K562 (cell line): Measurements from ENCODE around the gene COPE. TPM values are rescaled to one million over a fixed set of nuclear protein-coding genes. Genes with fewer than 3 reads are reported as not detected.
A peak's percentile ranks its signal among the peaks of the same experiment; 100 is the strongest.

ENCODE experiments used
- ATAC-seq: fragments of 200-7000 bp; cut with Tn5 transposase; 3 replicates; pipeline ENCODE4 v1.9.1; 2020; ENCODE audit warnings: moderate library complexity
- BruUV-seq: library from RNA; stranded (reverse); fragments of 400-500 nt; replicated peaks from 2 replicates; lab custom pipeline; 2021; lab: Mats Ljungman, UMichigan
- CTCF ChIA-PET: fragments of 300-600 bp; formaldehyde crosslinking; extraction: SDS; loops from one replicate; lab custom pipeline; 2021; ENCODE audit warnings: low intra/inter-chr PET ratio; lab: Yijun Ruan, JAX
- POLR2A ChIA-PET: fragments of 300-600, 350-650 bp; sonication (Branson Sonifier 250); formaldehyde crosslinking; extraction: SDS; loops from one replicate; lab custom pipeline; 2021; ENCODE audit warnings: antibody characterized with exemption, inconsistent platforms; lab: Yijun Ruan, JAX
- DNase-seq, 4 experiments: peaks; one replicate each; pipeline versions ENCODE4 v3.0.0 to v3.0.0-alpha.2; 2011 to 2018; ENCODE audit warnings: low spot score in 3 of 4, mixed read lengths in 3 of 4; ENCODE audit errors: extremely low read depth in 1 of 4
- FAIRE-seq: peaks from 2 replicates; lab custom pipeline; 2011; peaks lifted over from hg19 to GRCh38; lab: Jason Lieb, UNC
- H2AFZ ChIP-seq: 2 replicates; pipeline ENCODE4 v1.6.0; 2011; ENCODE audit warnings: low read depth, low read length, control low read depth, inconsistent platforms
- H3K27ac ChIP-seq: fragments of 200-600 bp; 3 replicates; pipeline ENCODE4 v1.8.0; 2011; ENCODE audit warnings: low read depth, mild to moderate bottlenecking, control low read depth, inconsistent platforms, low read length, moderate library complexity, mixed read lengths; ENCODE audit errors: extremely low read depth
- H3K27me3 ChIP-seq, 2 experiments: fragments of 300-600 bp in 1 of 2; 2 replicates in 1 of 2; 3 replicates in 1 of 2; pipeline versions ENCODE4 v1.6.0 to v1.8.0; 2011; ENCODE audit warnings: inconsistent platforms in 2 of 2, low read length in 2 of 2, mild to moderate bottlenecking in 1 of 2, mixed read lengths in 1 of 2, moderate library complexity in 1 of 2; ENCODE audit not compliant: control insufficient read depth in 2 of 2, insufficient read depth in 2 of 2
- H3K36me3 ChIP-seq: fragments of 300-600 bp; 3 replicates; pipeline ENCODE4 v1.8.0; 2011; ENCODE audit warnings: mild to moderate bottlenecking, low read length, inconsistent platforms; ENCODE audit not compliant: control insufficient read depth, insufficient read depth
- H3K4me1 ChIP-seq, 2 experiments: fragments of 200-600 bp in 1 of 2; replicated peaks in 1 of 2; 2 replicates in 1 of 2; 3 replicates in 1 of 2; pipeline versions ENCODE4 v1.5.1 to v1.8.0; 2011; ENCODE audit warnings: inconsistent platforms in 2 of 2, low read length in 2 of 2, mild to moderate bottlenecking in 1 of 2, mixed read lengths in 1 of 2, moderate library complexity in 1 of 2; ENCODE audit not compliant: control insufficient read depth in 2 of 2, insufficient read depth in 2 of 2
- H3K4me2 ChIP-seq: 2 replicates; pipeline ENCODE4 v1.6.1; 2011; ENCODE audit warnings: low read length, control low read depth, inconsistent platforms, mixed read lengths; ENCODE audit not compliant: insufficient read depth
- H3K4me3 ChIP-seq: fragments of 200-600 bp; sonication (generic), shearing (Covaris generic); 2 replicates; pipeline ENCODE4 v1.5.1; 2016; ENCODE audit warnings: control low read depth, inconsistent platforms
- H3K79me2 ChIP-seq: fragments of 200-600 bp; 3 replicates; pipeline ENCODE4 v1.8.0; 2011; ENCODE audit warnings: low read length, inconsistent platforms; ENCODE audit not compliant: control insufficient read depth, insufficient read depth
- H3K9ac ChIP-seq, 2 experiments: 2 replicates each; pipeline versions ENCODE4 v1.6.0 to v1.6.1; 2011; ENCODE audit warnings: low read depth in 2 of 2, low read length in 2 of 2, control low read depth in 1 of 2, inconsistent platforms in 1 of 2, mild to moderate bottlenecking in 1 of 2, mixed read lengths in 1 of 2; ENCODE audit not compliant: insufficient read depth in 1 of 2
- H3K9me1 ChIP-seq: one replicate; pipeline ENCODE4 v1.6.0; 2011; ENCODE audit warnings: inconsistent platforms, mild to moderate bottlenecking, low read length, moderate library complexity; ENCODE audit not compliant: control insufficient read depth, insufficient read depth
- H3K9me3 ChIP-seq: replicated peaks from 2 replicates; pipeline ENCODE4 v1.5.1; 2011; ENCODE audit warnings: low read depth, low read length, inconsistent platforms; ENCODE audit not compliant: control insufficient read depth, insufficient read depth
- H4K20me1 ChIP-seq: replicated peaks from 2 replicates; pipeline ENCODE4 v1.6.1; 2011; ENCODE audit warnings: low read length, inconsistent platforms, mixed read lengths; ENCODE audit not compliant: control insufficient read depth, insufficient read depth
- MCM2 ChIP-seq: fragments of 450-650 bp; IDR thresholded peaks from 2 replicates; pipeline ENCODE4 v1.6.1; 2017; ENCODE audit warnings: low read depth, mild to moderate bottlenecking
- MNT ChIP-seq, 2 experiments: fragments of 450-650 bp; conservative IDR thresholded peaks; 2 replicates each; pipeline ENCODE4 v1.6.1; 2017; ENCODE audit warnings: mild to moderate bottlenecking in 2 of 2, moderate library complexity in 2 of 2
- POLR2G ChIP-seq: fragments of 200-400 bp; formaldehyde crosslinking; IDR thresholded peaks from 2 replicates; pipeline ENCODE4 v1.6.1; 2017; ENCODE audit warnings: low read depth, mild to moderate bottlenecking, antibody characterized with exemption, low read length, moderate library complexity
- RBM39 ChIP-seq: fragments of 200-400 bp; formaldehyde crosslinking; optimal IDR thresholded peaks from 2 replicates; pipeline ENCODE3; 2018; ENCODE audit warnings: low read depth, low read length
- ZNF253 ChIP-seq: fragments of 250-450 bp; sonication (Bioruptor Pico); conservative IDR thresholded peaks from 2 replicates; pipeline ENCODE4 v1.6.1; 2021; ENCODE audit warnings: mild to moderate bottlenecking
- WGBS: fragments of 100-300 bp; shearing (Covaris generic); methylation state at CpG from one replicate; pipeline ENCODE4 v1.1.6; 2016; ENCODE audit warnings: low coverage, mixed read lengths; ENCODE audit not compliant: insufficient coverage; ENCODE audit errors: missing lambda C conversion rate; 5-methylcytosine and 5-hydroxymethylcytosine counted together
- in situ Hi-C: fragments of 300-500 bp; cut with MboI; formaldehyde crosslinking; loops from 4 replicates; pipeline ENCODE4 v1.15.0; 2018; ENCODE audit warnings: inconsistent platforms, mixed read lengths
- intact Hi-C: fragments of 100-400 bp; cut with micrococcal nuclease; formaldehyde crosslinking; loops from 2 replicates; pipeline ENCODE4 v1.14.2; 2022
- polyA plus RNA-seq, 8 experiments: library from polyadenylated mRNA; depleted of rRNA in 4 of 8; stranded (reverse) in 5 of 8; unstranded in 3 of 8; fragments of >200 nt; fragmentation: Nextera tagmentation in 2 of 8; fragmentation: Illumina TruSeq in 1 of 8; extraction: Ambion mirVana in 2 of 8; extraction: Trizol in 1 of 8; gene quantifications; 2 replicates each; pipeline versions ENCODE4 v1.2.1 to v1.2.3, GENCODE V29; 2011 to 2014; ENCODE audit warnings: inconsistent platforms in 1 of 8, missing spikeins in 1 of 8
- total RNA-seq, 7 experiments: library from RNA; depleted of rRNA in 6 of 7; stranded (reverse); fragments of >200 nt in 6 of 7; fragmentation: Illumina TruSeq in 2 of 7; extraction: Trizol in 2 of 7; gene quantifications; 2 replicates each; pipeline versions ENCODE4 v1.2.1 to v1.2.3, GENCODE V29; 2011 to 2021; ENCODE audit warnings: low replicate concordance in 1 of 7
- TF ChIP-seq, protein P1 (sequence below): sonication (generic); formaldehyde crosslinking; IDR thresholded peaks from 2 replicates; pipeline ENCODE4 v1.8.0; 2022; ENCODE audit warnings: missing genetic modification reagents, mild to moderate bottlenecking, borderline replicate concordance

The COPE gene
- total and polyA plus RNA-seq, 9 of the 15 experiments (the other 6 are each of a cell fraction or from before 2014, with no cell fraction given) = 5.8 to 273 (median 147) TPM

DNA sequence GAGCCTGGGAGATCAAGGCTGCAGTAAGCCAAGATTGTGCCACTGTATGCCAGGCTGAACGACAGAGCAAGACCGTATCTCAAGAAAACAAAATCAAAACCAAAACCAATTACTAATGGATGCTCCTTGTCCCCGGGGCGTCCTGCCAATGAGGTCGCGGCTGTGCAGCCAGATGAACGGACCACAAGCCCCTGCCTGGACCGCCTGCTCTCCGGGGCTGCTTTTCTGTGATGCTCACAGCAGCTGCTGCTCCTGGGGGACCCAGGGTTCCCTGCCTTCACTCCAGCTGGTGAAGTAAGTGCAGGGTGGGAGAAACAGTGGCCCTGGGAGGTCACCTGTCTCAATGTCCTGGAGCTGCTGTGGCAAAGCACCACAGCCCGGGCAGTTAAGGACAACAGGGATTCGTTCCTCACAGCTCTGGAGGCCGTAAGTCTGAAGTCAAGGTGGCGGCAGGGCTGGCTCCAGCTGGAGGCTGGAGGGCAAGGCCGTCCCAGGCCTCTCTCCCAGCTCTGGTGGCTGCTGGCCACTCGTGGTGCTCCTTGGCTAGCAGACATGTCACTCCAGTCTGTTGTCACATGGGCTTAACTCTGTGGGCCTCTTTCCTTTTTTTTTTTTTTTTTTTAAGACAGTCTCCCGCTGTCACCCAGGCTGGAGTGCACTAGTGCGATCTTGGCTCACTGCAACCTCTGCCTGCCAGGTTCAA, 10.1 kb downstream of the COPE start:
- intact Hi-C loops = no loop called here
- TSS peak; percentile 25 for BruUV-seq
- H3K9me3 ChIP-seq = no peaks in the 10 kb centered on the region
- no peak overlapping the region for H3K4me2 ChIP-seq
- peaks cover 77% of the 10 kb centered on the region; the same call in 2 of the 3 replicates for H3K36me3 ChIP-seq
- peaks cover 5% of the 10 kb centered on the region; the same call in 1 of the 2 replicates for H4K20me1 ChIP-seq
- WGBS = 87% methylated on average over 16 of the region's 17 CpGs
- no peaks in the 10 kb centered on the region for H3K27me3 ChIP-seq
- ChIA-PET CTCF (no interaction called here), POLR2A (interaction anchor here (0.6 to 4.4 kb wide), 7 partner anchors 8 to 75 kb away, joined by 3 to 37 read pairs (median 4); partner anchors contain the start of genes COPE and DDX49)
- H3K9me1 ChIP-seq = no peaks in the 10 kb centered on the region
- H3K9ac ChIP-seq = no peak overlapping the region
- no peak overlapping the region for H2AFZ ChIP-seq
- DNase-seq (no peak), FAIRE-seq (no peak), ATAC-seq (no peak)
- in situ Hi-C loops = no loop called here
- peaks cover 0 to 51% of the 10 kb centered on the region in 2 experiments; a peak in 2 of 5 replicates for H3K4me1 ChIP-seq
- TF ChIP-seq ZNF253 = no peak
- TF ChIP-seq, protein P1, sequence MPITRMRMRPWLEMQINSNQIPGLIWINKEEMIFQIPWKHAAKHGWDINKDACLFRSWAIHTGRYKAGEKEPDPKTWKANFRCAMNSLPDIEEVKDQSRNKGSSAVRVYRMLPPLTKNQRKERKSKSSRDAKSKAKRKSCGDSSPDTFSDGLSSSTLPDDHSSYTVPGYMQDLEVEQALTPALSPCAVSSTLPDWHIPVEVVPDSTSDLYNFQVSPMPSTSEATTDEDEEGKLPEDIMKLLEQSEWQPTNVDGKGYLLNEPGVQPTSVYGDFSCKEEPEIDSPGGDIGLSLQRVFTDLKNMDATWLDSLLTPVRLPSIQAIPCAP = no peak
- TF ChIP-seq POLR2G = peak; percentile 40
- no peak for TF ChIP-seq RBM39
- no peak for TF ChIP-seq MCM2
- TF ChIP-seq MNT (conservative IDR thresholded peaks at IDR 0.05) = no peak
- TF ChIP-seq, all 486 proteins: peak for 1
- H3K79me2 ChIP-seq = peaks cover 10% of the 10 kb centered on the region; the same call in 2 of the 3 replicates
- no peak overlapping the region for H3K4me3 ChIP-seq
- H3K27ac ChIP-seq = no peak overlapping the region
